HG03575 (cell line): ENCODE results near the gene PFDN2.
"Not testable (repeated sequence)": the region's sequence is repeated elsewhere in the genome, so short reads cannot be mapped to it uniquely, and the experiment has no call there.

Experiments
- ATAC-seq: cut with Tn5 transposase; IDR thresholded peaks from one replicate; pipeline ENCODE4 v1.9.1; 2021; ENCODE audit not compliant: unreplicated experiment, insufficient number of reproducible peaks, low FRiP score; ENCODE audit errors: extremely low read depth

The PFDN2 gene

DNA sequence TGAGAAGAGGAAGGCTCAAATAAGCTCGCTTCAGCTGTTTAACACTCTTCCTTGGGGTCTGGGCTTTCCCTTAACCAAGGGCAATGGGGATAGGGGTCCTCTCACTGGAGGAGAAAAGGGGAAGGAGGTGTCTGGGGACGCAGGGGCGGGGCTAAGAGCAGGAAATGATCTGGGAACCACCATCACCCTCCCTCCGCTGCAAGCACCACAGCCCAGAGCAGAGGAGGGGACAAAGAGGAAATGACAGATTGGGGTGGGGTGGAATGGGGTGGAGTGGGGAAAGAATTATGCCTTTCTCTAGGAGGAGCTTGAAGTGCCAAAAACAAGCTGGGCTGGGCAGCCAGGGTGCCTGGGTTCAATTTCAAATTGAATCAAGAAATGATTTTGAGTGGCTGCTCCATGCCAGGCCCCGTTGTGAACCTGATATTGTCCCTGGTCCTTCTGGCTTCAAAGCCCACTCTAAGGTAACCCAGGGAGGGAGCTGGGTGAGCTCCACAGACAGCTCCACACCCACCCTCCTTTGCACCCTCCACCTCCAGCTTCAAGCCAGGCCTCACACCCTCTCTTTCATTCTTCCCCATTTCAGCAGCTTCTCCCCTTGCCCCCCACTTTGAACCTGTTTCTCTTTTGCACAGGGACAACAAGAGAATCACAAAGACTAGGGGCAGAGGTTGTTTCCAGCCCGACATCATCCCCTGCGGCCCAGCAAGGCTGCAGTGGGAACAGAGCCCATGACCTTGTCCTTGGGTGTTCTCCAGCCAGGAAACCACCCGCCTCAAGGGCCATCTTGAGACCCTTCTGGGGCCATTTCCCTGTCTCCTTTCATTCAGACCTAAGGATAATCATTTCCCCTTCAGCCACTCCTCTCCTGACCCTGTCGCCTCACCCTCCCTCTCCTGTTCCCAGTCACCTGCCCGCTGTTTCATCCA is 49.3 kb downstream of the PFDN2 start:
- no peak for ATAC-seq

GRCh38 chr1:161066694-161067093 is 51.1 kb downstream of the PFDN2 start:
- no peak for ATAC-seq

GRCh38 chr1:161065681-161066080 is 52.2 kb downstream of the PFDN2 start:
- not testable (repeated sequence) for ATAC-seq

DNA sequence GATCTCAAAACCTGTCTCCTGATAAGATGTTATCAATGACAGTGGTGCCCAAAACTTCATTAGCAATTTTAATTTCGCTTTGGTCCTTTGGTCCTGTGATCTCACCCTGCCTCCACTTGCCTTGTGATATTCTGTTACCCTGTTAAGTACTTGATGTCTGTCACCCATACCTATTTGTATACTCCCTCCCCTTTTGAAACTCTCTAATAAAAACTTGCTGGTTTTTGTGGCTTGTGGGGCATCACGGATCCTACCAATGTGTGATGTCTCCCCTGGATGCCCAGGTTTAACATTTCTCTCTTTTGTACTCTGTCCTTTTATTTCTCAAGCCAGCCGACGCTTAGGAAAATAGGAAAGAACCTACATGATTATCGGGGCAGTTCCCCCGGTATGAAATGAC is 53.9 kb downstream of the PFDN2 start:
- ATAC-seq, result not testable (repeated sequence)

DNA sequence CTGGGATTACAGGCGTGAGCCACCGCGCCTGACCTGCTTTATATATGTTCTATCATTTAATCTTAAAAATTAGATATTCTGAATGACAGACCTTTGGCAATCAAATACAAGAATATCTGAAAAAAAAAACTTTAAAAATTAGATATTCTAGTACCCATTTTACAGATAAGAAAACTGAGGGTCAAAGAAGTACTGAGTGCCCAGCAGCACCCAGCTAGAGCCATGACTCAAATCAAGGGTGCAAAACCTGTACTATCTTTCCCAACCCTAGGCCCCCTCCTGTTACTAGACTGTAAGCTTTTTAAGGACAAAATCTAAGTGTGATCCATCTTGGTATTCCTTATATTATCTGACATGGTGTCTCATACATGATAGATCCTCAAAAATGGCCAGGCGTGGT is 56.4 kb downstream of the PFDN2 start:
- ATAC-seq, result no peak

- ATAC-seq, result no peak
Observed at GRCh38 chr1:161059293-161059692, 58.5 kb downstream of the PFDN2 start.

DNA sequence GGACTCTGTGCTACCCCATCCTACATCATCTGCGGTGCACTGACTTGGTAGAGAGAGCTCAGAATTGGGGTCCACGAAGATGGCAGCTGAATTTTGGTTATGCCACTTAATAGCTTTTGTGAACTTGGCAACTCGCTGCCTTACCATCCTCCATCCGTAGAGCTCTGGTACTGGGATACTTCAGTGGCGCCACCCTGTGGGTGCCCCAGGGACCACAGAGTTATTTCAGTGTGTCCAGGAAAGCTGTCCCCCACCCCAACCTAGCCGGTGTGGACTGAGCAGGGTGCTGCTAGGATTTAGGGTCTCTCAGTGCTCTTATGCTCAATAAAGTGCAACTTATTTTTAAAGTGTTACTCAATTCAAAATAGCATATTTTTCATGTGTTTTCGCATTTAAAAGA is 63.0 kb downstream of the PFDN2 start:
- no peak for ATAC-seq

DNA sequence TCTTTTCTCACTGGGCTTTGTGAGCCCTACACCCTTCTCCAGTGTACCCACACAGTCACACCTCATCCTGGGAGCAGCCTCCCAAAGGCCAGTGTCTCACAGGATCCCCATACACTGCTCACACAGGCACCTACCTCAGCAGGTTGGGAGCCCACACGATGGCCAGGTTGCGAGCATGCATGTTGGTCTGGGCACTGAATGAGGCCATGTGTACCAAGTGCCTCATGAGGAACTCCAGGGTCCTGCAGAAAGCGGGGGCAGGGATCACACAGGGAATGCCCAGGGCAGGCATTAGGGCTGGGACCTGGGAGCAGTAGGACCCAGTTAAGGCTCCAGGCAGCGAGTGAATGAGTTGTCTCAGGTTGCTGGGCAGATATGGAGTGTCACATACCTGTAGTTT is 63.6 kb downstream of the PFDN2 start:
- no peak for ATAC-seq

DNA sequence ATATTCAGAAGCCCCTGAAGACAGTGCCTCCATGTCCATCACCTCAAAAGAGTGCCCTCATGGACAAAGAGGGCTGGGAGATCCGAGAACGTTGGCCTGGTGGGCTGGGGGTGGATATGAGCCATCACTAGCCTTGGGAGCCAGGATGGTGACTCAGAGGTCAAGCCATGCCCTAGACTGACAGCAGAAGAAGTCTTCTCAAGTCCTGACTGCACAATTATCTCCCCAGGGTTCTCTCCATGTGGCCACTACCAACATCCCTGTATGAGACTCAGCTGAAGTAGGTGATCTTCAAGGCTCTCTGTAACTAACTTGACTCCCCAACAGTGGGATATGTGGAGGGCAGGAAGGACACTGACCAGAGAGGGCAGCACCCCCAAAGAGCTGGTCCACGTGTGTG is 64.9 kb downstream of the PFDN2 start:
- no peak for ATAC-seq

DNA sequence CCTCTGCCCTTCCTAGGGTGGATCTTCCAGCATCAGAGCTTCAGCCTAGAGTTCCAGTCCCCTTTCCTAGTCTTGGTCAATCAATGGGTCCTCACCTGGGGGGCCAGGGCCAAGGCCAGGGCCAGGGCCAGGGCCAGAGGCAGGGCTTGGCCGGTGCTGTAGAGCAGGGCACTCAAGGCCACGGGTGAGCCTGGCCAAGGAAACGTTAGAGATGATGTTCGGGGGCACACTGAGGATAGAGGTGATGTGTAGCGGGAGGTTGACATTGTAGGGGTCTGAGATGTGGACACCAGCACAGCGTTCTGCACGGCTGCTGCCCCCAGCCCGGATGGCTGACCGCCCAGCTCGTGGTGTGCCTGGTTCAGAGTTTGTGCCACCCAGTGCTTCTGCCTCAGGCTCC is 66.6 kb downstream of the PFDN2 start:
- ATAC-seq, result no peak
